ENCODE measurements around the gene RAD50. TPM values are rescaled to one million over a fixed set of nuclear protein-coding genes. Genes with fewer than 3 reads are reported as not detected.

Gene RAD50
- total and polyA plus RNA-seq, 10 donors, result 4.2 to 34.0 (median 25.7) TPM

DNA sequence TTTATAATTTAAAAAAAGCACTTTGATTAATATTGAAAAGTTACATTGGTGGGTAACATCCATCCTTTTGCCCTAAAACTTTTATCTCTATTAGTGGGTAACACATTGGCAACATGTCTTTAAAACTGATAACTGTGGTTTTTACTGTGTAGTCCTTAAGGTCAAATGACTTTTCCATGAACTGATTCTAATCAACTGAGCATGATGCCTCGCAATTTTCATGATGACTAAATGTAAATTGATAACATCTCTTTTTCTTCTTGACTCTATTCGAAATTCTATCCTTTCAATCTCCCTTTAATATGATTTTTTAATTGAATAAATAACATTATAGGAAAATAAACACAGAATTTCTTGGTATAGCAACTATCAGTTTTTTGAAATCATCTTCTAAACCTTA, 7.2 kb upstream of the RAD50 start:
- Histone ChIP-seq H3K9me3 (peaks cover 0 to 5% (median 0%) of the 10 kb centered on the region in 8 donors), H3K4me3 (no peak overlapping the region), H3K4me1 (no peaks in the 10 kb centered on the region), H3K27me3 (replicated peaks in 1 of 7) (no peaks in the 10 kb centered on the region), H3K27ac (no peak overlapping the region), H3K36me3 (no peaks in the 10 kb centered on the region)
- intact Hi-C loops (cut with DNase I; ENCODE audit: low total_unique reads), result no loop called here
- DNase-seq, result no peak
- TF ChIP-seq, protein P1, sequence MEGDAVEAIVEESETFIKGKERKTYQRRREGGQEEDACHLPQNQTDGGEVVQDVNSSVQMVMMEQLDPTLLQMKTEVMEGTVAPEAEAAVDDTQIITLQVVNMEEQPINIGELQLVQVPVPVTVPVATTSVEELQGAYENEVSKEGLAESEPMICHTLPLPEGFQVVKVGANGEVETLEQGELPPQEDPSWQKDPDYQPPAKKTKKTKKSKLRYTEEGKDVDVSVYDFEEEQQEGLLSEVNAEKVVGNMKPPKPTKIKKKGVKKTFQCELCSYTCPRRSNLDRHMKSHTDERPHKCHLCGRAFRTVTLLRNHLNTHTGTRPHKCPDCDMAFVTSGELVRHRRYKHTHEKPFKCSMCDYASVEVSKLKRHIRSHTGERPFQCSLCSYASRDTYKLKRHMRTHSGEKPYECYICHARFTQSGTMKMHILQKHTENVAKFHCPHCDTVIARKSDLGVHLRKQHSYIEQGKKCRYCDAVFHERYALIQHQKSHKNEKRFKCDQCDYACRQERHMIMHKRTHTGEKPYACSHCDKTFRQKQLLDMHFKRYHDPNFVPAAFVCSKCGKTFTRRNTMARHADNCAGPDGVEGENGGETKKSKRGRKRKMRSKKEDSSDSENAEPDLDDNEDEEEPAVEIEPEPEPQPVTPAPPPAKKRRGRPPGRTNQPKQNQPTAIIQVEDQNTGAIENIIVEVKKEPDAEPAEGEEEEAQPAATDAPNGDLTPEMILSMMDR (IDR thresholded peaks at IDR 0.05 in 8 of 11, conservative IDR thresholded peaks at IDR 0.05 in 3 of 11), result no peak
- no peak for TF ChIP-seq POLR2A (IDR thresholded peaks at IDR 0.05)
- no peak for TF ChIP-seq POLR2AphosphoS5 (IDR thresholded peaks at IDR 0.05)
- 69 to 86% (median 81%) methylated on average over 2 of the region's 2 CpGs for WGBS, 5 donors

DNA sequence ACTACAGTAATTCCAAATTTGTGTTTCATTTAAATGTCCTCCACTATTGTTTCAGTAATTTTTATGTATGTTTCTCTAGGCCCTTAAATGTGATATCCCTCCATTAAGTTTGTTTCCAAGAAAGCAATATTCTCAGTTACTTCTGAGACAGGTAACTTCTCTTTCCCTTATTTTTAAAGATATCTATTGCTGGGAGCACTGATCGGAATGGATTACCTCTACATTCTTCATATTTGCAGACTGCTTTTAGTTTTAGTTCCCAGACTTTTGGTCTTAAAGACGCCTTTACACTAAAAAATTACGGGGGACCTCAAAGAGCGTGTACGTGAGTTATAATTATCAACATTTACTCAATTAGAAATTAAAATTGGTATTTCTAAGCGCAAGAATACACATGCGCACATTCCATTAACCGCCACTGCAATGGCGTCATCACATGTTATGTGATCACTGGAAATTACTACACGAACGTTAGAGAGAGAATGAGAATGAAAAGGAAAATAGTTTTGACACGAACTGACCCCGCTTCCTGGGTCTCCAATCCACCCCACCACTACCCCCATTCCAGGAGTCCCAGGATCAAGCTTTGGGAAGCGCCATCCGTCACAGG, 519 bp upstream of the RAD50 start:
- peaks cover 17 to 41% (median 23%) of the 10 kb centered on the region in 6 donors for H3K4me1 ChIP-seq
- DNase-seq, result no peak
- H3K27ac ChIP-seq, result peak overlapping the region; percentile 79 to 91 (median 88)
- WGBS, 5 donors, result 57 to 68% (median 66%) methylated on average over 15 of the region's 15 CpGs
- peaks cover 0 to 18% (median 0%) of the 10 kb centered on the region in 8 donors for H3K9me3 ChIP-seq
- peak overlapping the region; percentile 56 to 89 (median 76) for H3K4me3 ChIP-seq
- no peak for TF ChIP-seq POLR2A (IDR thresholded peaks at IDR 0.05)
- TF ChIP-seq, protein P1 (IDR thresholded peaks at IDR 0.05 in 8 of 11, conservative IDR thresholded peaks at IDR 0.05 in 3 of 11), result no peak
- TF ChIP-seq POLR2AphosphoS5 (IDR thresholded peaks at IDR 0.05), result no peak
- H3K27me3 ChIP-seq (replicated peaks in 1 of 7), result no peaks in the 10 kb centered on the region
- H3K36me3 ChIP-seq, result peaks cover 0 to 21% (median 9%) of the 10 kb centered on the region in 6 donors
- intact Hi-C loops (cut with DNase I; ENCODE audit: low total_unique reads), result no loop called here

DNA sequence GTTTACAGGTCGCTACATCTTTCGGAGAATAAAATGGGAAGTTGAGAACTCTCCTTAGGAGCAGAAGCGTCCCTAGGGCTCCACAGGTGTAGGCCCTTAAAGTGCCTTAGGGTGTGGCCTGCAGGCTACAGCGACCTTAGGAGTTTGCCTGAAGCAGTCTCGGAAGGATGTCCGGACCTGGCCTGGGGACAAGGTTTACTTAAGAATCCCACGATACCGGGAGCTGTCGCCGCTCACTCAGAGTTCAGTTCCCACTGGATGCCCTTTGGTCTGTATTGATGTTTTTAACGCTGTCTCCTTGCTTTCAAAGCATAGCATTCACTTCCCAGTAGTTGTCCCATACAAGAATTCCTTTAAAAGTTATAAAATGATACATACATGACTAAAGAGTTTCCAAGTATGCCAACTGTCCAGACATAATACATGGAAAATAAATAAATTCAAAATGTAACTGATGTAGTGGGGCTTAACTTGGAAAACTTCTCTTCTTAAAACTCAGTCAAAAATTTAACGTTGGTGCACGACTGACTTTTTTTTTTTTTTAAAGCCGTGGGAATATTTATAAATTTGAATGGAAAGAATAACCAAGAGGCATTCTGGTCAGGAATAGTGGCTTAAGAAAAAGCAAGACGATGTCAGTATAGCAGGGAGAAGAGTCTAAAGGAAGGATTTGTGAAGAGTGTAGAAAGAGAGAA, 848 bp downstream of the RAD50 start:
- peak overlapping the region; percentile 56 to 89 (median 76) for H3K4me3 ChIP-seq
- WGBS, 5 donors, result 5 to 8% (median 8%) methylated on average over 15 of the region's 15 CpGs
- H3K27me3 ChIP-seq (replicated peaks in 1 of 7), result no peaks in the 10 kb centered on the region
- H3K9me3 ChIP-seq, result peaks cover 0 to 18% (median 0%) of the 10 kb centered on the region in 8 donors
- DNase-seq, result peak; percentile 77
- H3K36me3 ChIP-seq, result peaks cover 0 to 33% (median 14%) of the 10 kb centered on the region in 6 donors
- intact Hi-C loops (cut with DNase I; ENCODE audit: low total_unique reads), result no loop called here
- TF ChIP-seq POLR2A (IDR thresholded peaks at IDR 0.05) (no peak), POLR2AphosphoS5 (IDR thresholded peaks at IDR 0.05) (no peak)
- TF ChIP-seq, protein P1 (IDR thresholded peaks at IDR 0.05 in 8 of 11, conservative IDR thresholded peaks at IDR 0.05 in 3 of 11), result no peak
- peaks cover 17 to 41% (median 23%) of the 10 kb centered on the region in 6 donors for H3K4me1 ChIP-seq
- peak overlapping the region; percentile 79 to 91 (median 88) for H3K27ac ChIP-seq

Data from spleen (tissue), 11 donors.